A204.1 (cell line): ENCODE results near the gene ERLIN1.
"Not testable (repeated sequence)": the region's sequence is repeated elsewhere in the genome, so short reads cannot be mapped to it uniquely, and the experiment has no call there.

Experiments used
- FAIRE-seq: peaks from 2 replicates; lab custom pipeline; 2012; peaks lifted over from hg19 to GRCh38; lab: Jason Lieb, UNC

ERLIN1 gene

GRCh38 chr10:100133801-100134200 is 52.0 kb downstream of the ERLIN1 start:
- FAIRE-seq, result no peak

- FAIRE-seq, result no peak
Measured at GRCh38 chr10:100132427-100132826, 53.4 kb downstream of the ERLIN1 start.

GRCh38 chr10:100131571-100131970 is 54.3 kb downstream of the ERLIN1 start:
- FAIRE-seq, result peak; percentile 23

- no peak for FAIRE-seq
Measured at GRCh38 chr10:100130831-100131230, 55.0 kb downstream of the ERLIN1 start.

GRCh38 chr10:100129424-100129823 is 56.4 kb downstream of the ERLIN1 start:
- no peak for FAIRE-seq

GRCh38 chr10:100128951-100129350 is 56.9 kb downstream of the ERLIN1 start:
- FAIRE-seq, result no peak

- not testable (repeated sequence) for FAIRE-seq
Measured at GRCh38 chr10:100125335-100125734, 60.5 kb downstream of the ERLIN1 start.

- no peak for FAIRE-seq
Measured at GRCh38 chr10:100124097-100124496, 61.7 kb downstream of the ERLIN1 start.

- no peak for FAIRE-seq
Measured at GRCh38 chr10:100122780-100123179, 63.0 kb downstream of the ERLIN1 start.

GRCh38 chr10:100120550-100120949 is 65.3 kb downstream of the ERLIN1 start:
- FAIRE-seq, result no peak

- no peak for FAIRE-seq
Measured at GRCh38 chr10:100119726-100120125, 66.1 kb downstream of the ERLIN1 start.

- no peak for FAIRE-seq
Measured at GRCh38 chr10:100114976-100115770, 70.7 kb downstream of the ERLIN1 start.

GRCh38 chr10:100114460-100114859 is 71.4 kb downstream of the ERLIN1 start:
- FAIRE-seq, result no peak

GRCh38 chr10:100109670-100110069 is 76.2 kb downstream of the ERLIN1 start:
- FAIRE-seq, result no peak

GRCh38 chr10:100106865-100107264 is 79.0 kb downstream of the ERLIN1 start:
- no peak for FAIRE-seq

GRCh38 chr10:100104300-100104699 is 81.5 kb downstream of the ERLIN1 start:
- no peak for FAIRE-seq

- FAIRE-seq, result no peak
Measured at GRCh38 chr10:100103581-100103980, 82.2 kb downstream of the ERLIN1 start.

GRCh38 chr10:100101192-100102076 is 84.4 kb downstream of the ERLIN1 start:
- no peak for FAIRE-seq

GRCh38 chr10:100100651-100101184 is 85.1 kb downstream of the ERLIN1 start:
- FAIRE-seq, result no peak
